AG04449 (cell line): ENCODE data around the gene NMRAL1.

Source experiments
- CTCF ChIA-PET: fragments of 350-600 bp; formaldehyde crosslinking; extraction: SDS; loops from one replicate; lab custom pipeline; 2021; ENCODE audit warnings: antibody characterized with exemption; lab: Yijun Ruan, JAX
- POLR2A ChIA-PET: fragments of 400-600, 350-600 bp; formaldehyde crosslinking; extraction: SDS; loops from one replicate; lab custom pipeline; 2020; ENCODE audit warnings: antibody characterized with exemption, inconsistent platforms; lab: Yijun Ruan, JAX
- DNase-seq: peaks from one replicate; pipeline ENCODE4 v3.0.0-alpha.2; 2010; ENCODE audit warnings: low read depth, low spot score
- H3K4me3 ChIP-seq: 2 replicates; pipeline ENCODE4 v1.5.1; 2011; ENCODE audit warnings: low read depth, mild to moderate bottlenecking, control low read depth, low read length
- CTCF ChIP-seq: IDR thresholded peaks from one replicate; pipeline ENCODE4 v1.5.1; 2011; ENCODE audit warnings: mild to moderate bottlenecking, moderate library complexity, low read length, control low read depth, inconsistent platforms; ENCODE audit not compliant: insufficient read depth; ENCODE audit errors: missing control alignments

NMRAL1 gene

GRCh38 chr16:4507588-4508345 lies 33.3 kb upstream of the NMRAL1 start:
- no peak for TF ChIP-seq CTCF
- DNase-seq: no peak
- CTCF ChIA-PET: interaction anchor here (0.8 to 12.7 kb wide), 28 partner anchors 9 to 556 kb away, joined by 3 to 267 read pairs (median 6); partner anchors contain the start of genes CDIP1, HMOX2, MGRN1 and SEC14L5
- POLR2A ChIA-PET: no interaction called here
- no peak overlapping the region for H3K4me3 ChIP-seq

- no peak overlapping the region for H3K4me3 ChIP-seq
- CTCF ChIA-PET: interaction anchor here (0.8 to 12.7 kb wide), 26 partner anchors 8 to 452 kb away, joined by 3 to 267 read pairs (median 7); partner anchors contain the start of genes CDIP1, MGRN1 and SEC14L5
- no peak for DNase-seq
- POLR2A ChIA-PET: no interaction called here
- peak; percentile 82 for TF ChIP-seq CTCF
These were observed 32.0 kb upstream of the NMRAL1 start for GRCh38 chr16:4506450-4506849.

- POLR2A ChIA-PET: no interaction called here
These were observed 31.1 kb upstream of the NMRAL1 start for GRCh38 chr16:4505356-4506147.

GRCh38 chr16:4501071-4501478 lies 26.6 kb upstream of the NMRAL1 start:
- no peak for DNase-seq
- no peak for TF ChIP-seq CTCF
- ChIA-PET POLR2A (no interaction called here), CTCF (interaction anchor here (1.2 to 4.7 kb wide), 8 partner anchors 9 to 85 kb away, joined by 3 to 42 read pairs (median 9); partner anchors contain the start of gene HMOX2)
- no peak overlapping the region for H3K4me3 ChIP-seq

More at GRCh38 chr16:4505356-4506147, 31.1 kb upstream of the NMRAL1 start:
- H3K4me3 ChIP-seq: no peak overlapping the region
- CTCF ChIA-PET: interaction anchor here (0.7 to 12.7 kb wide), 25 partner anchors 9 to 450 kb away, joined by 3 to 267 read pairs (median 6); partner anchors contain the start of genes C16orf96, CDIP1, HMOX2 and MGRN1
- DNase-seq: no peak
- no peak for TF ChIP-seq CTCF

- DNase-seq: no peak
- POLR2A ChIA-PET: interaction anchor here (0.6 kb wide), 1 partner anchor 12 kb away, joined by 5 read pairs; no protein-coding TSS in a partner anchor
- no peak overlapping the region for H3K4me3 ChIP-seq
- CTCF ChIA-PET: interaction anchor here (1.2 to 4.7 kb wide), 8 partner anchors 10 to 86 kb away, joined by 3 to 42 read pairs (median 10); partner anchors contain the start of gene HMOX2
- TF ChIP-seq CTCF: no peak
These were observed 25.8 kb upstream of the NMRAL1 start for GRCh38 chr16:4500272-4500671.
